Measurements from ENCODE around the gene BLOC1S1.

The BLOC1S1 gene

DNA sequence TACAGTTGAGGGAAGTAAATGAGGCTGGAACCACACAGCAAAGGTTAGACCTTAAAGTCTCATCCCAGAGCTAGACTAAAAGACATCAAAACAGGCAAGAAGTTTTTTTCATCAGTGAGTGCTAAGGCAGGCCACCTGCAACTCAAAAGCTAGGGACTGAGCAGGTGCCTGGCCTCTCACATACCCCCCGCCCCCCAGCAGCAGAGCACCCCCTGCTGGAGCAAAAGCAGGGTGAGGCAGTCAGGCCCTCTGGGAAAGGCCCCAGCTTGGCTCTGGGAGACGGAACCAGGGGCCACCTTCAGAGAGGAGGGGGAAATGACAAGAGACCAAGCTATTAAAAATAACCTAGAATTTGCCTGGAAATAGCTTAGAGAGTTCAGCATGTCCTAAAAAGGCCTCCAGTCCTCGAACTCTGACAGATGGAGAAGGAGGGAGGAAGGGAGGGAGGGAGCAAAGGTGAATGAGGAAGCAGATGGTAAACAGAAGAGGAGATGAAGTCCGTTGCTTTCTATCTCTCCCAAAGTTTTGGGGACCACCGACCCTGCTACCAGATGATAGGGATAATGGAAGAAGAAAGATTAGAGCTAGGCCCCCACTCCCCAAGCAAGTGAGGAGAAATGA lies 10.0 kb upstream of the BLOC1S1 start:
- peaks cover 3% of the 10 kb centered on the region for H3K9me3 ChIP-seq (ENCODE audit: insufficient read depth, low read depth, low read length)
- H3K79me1 ChIP-seq (ENCODE audit: low read length): no peaks in the 10 kb centered on the region
- H3K18ac ChIP-seq (ENCODE audit: low read length): no peak overlapping the region
- no peak overlapping the region for H3K14ac ChIP-seq (ENCODE audit: low read length)
- no peak overlapping the region for H2AFZ ChIP-seq (ENCODE audit: insufficient read depth, low read length, poor library complexity)
- no peak overlapping the region for H2BK12ac ChIP-seq (ENCODE audit: low read length)
- H4K12ac ChIP-seq (ENCODE audit: low read depth, low read length): no peak overlapping the region
- H3K9ac ChIP-seq (ENCODE audit: low read length): no peak overlapping the region
- peaks cover 2 to 8% of the 10 kb centered on the region in 2 experiments for H3K4me1 ChIP-seq (ENCODE audit: control insufficient read depth in 1 of 2, insufficient read depth in 2 of 2, low read length in 2 of 2)
- H2BK120ac ChIP-seq (ENCODE audit: insufficient read depth, low read length, poor library complexity): no peak overlapping the region
- H3K23ac ChIP-seq (ENCODE audit: low read length): no peak overlapping the region
- no peak for DNase-seq
- no peak overlapping the region for H3K4ac ChIP-seq (ENCODE audit: low read depth, low read length)
- no CpG with 5 or more reads among the region's 5 CpGs for WGBS (ENCODE audit: extremely low coverage, insufficient coverage, insufficient read length)
- H3K27me3 ChIP-seq (ENCODE audit: insufficient read depth, low read length): peaks cover 19% of the 10 kb centered on the region
- no peak overlapping the region for H3K4me3 ChIP-seq (ENCODE audit: low read depth, low read length)
- no peaks in the 10 kb centered on the region for H3K79me2 ChIP-seq (ENCODE audit: control insufficient read depth, insufficient read depth, low read length, poor library complexity)
- no peak overlapping the region for H3K4me2 ChIP-seq (ENCODE audit: low read length)
- no peak overlapping the region for H3K27ac ChIP-seq (ENCODE audit: low read depth, low read length)
- no peak overlapping the region for H4K91ac ChIP-seq (ENCODE audit: low read depth, low read length)
- H4K8ac ChIP-seq (ENCODE audit: low read depth, low read length): no peak overlapping the region
- no peaks in the 10 kb centered on the region for H3K36me3 ChIP-seq (ENCODE audit: control insufficient read depth in 1 of 2, insufficient read depth in 2 of 2, low read length in 2 of 2)
- H2BK5ac ChIP-seq (ENCODE audit: low read depth, low read length, poor library complexity): no peak overlapping the region
- H2AK5ac ChIP-seq (ENCODE audit: low read length): no peak overlapping the region

DNA sequence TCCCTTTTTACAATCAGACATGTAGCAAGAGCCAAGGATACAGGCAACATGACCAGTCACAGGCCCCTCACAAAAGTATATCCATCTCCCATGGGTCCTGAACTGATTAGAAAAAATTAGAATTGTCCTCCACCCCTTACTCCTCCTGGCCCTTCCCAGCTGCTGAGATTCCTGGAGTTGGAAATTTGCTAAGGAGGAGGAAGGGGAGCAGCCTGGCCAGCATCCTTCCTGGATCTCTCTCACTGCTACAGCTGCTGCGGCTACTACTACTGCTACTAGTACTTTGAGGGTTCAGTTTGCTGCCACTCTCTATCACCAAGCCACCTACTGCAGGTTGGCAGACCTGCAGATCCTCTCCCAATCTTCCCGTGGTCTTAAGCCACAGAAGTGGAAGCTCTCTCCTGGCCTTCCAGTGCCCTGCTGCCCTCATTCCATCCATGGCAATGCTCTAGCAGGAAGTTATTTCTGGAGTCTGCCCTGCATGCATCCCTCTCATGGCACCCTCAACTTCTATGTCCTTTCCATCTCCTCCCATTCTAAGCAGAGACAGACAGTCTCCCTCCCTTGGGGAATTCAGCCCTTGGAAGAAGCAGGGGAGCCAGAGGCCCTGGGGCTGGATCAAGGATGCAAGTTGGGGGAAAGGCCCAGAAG lies 9.2 kb upstream of the BLOC1S1 start:
- Histone ChIP-seq H3K36me3 (ENCODE audit: control insufficient read depth in 1 of 2, insufficient read depth in 2 of 2, low read length in 2 of 2) (no peaks in the 10 kb centered on the region), H3K27ac (ENCODE audit: low read depth, low read length) (no peak overlapping the region), H3K4me2 (ENCODE audit: low read length) (peak overlapping the region; percentile 87), H2AFZ (ENCODE audit: insufficient read depth, low read length, poor library complexity) (no peak overlapping the region), H3K9ac (ENCODE audit: low read length) (no peak overlapping the region), H4K91ac (ENCODE audit: low read depth, low read length) (no peak overlapping the region), H2AK5ac (ENCODE audit: low read length) (no peak overlapping the region), H3K23ac (ENCODE audit: low read length) (no peak overlapping the region), H2BK5ac (ENCODE audit: low read depth, low read length, poor library complexity) (no peak overlapping the region), H3K4me1 (ENCODE audit: control insufficient read depth in 1 of 2, insufficient read depth in 2 of 2, low read length in 2 of 2) (peaks cover 2 to 8% of the 10 kb centered on the region in 2 experiments), H3K14ac (ENCODE audit: low read length) (no peak overlapping the region), H3K4ac (ENCODE audit: low read depth, low read length) (no peak overlapping the region), H3K79me2 (ENCODE audit: control insufficient read depth, insufficient read depth, low read length, poor library complexity) (no peaks in the 10 kb centered on the region), H3K79me1 (ENCODE audit: low read length) (no peaks in the 10 kb centered on the region), H3K4me3 (ENCODE audit: low read depth, low read length) (no peak overlapping the region), H2BK120ac (ENCODE audit: insufficient read depth, low read length, poor library complexity) (no peak overlapping the region), H3K18ac (ENCODE audit: low read length) (no peak overlapping the region), H3K9me3 (ENCODE audit: insufficient read depth, low read depth, low read length) (peaks cover 1% of the 10 kb centered on the region), H2BK12ac (ENCODE audit: low read length) (no peak overlapping the region), H4K12ac (ENCODE audit: low read depth, low read length) (no peak overlapping the region), H4K8ac (ENCODE audit: low read depth, low read length) (no peak overlapping the region), H3K27me3 (ENCODE audit: insufficient read depth, low read length) (peaks cover 19% of the 10 kb centered on the region)
- WGBS (ENCODE audit: extremely low coverage, insufficient coverage, insufficient read length): no CpG with 5 or more reads among the region's 2 CpGs
- DNase-seq: no peak

DNA sequence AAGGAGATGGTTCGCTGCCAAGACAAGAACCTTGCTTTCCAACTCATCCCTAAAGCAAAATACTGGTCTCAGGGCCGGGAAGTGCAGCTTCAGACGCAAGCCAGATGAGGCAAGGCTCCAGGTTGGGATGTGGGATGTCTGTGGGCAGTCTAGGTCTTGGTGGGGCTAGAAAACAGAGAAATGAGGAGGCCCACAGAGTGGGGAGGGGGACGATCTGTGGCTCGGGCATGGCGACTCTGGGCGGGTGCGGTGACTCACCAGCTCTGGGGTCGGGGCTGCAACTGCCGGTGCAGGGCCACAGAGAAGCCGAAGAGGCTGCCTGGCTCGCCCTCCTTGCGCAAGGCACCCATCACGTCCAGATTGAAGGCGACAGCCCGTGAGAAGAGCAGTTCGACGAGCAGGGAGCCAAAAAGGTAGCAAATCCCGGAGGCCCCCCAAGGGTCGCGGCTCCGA lies 8.6 kb upstream of the BLOC1S1 start:
- WGBS (ENCODE audit: extremely low coverage, insufficient coverage, insufficient read length): no CpG with 5 or more reads among the region's 22 CpGs
- H2AK5ac ChIP-seq (ENCODE audit: low read length): no peak overlapping the region
- no peak overlapping the region for H3K27ac ChIP-seq (ENCODE audit: low read depth, low read length)

DNA sequence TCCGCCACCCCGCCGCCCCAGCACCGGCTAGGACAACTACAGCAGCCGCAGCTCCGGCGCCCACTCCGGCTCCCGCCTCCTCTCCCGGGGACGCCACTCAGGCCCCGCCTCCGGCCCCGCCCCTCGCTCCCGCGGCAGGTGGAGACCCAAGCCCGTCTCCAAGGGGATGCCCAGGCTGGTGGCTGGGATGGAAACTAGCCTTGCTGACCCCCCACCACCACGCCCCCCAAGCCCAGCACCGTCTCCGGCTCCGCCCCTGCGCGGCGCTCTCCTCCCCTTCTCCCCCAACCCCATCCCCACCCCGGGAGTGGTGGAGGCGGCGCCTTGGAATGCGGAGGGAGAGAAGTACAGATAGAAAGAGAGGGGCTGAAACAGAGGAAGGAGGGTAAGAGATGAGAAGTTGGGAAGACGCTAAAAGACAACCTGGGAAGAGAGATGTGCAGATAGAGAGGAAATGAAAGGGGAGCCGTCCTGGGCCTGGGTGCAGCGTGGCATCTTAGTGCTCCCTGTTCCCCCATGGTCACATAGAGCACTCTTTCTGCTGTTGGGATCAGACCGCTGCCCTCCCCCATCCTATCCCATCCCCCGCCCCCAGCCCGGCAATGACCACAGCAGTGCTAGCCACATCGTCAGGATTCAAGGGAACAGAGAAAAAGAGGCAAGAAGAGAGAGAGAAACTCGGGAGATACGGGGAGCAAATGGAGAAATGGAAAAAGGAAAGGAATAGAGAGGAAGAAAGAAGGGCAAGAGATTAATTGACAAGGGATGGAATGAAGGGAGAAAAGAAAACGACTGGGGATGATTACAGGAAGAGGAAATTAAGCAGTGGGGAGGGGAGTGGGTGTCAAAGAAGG lies 7.8 kb upstream of the BLOC1S1 start, which contains the start of gene ITGA7:
Gene ITGA7, minus strand, starts transcription at position 64 of the 854 bp plus-strand sequence. CDS start 222 bp downstream, outside the sequence.
- H3K18ac ChIP-seq (ENCODE audit: low read length): no peak within 1 kb of the TSS
- peak within 1 kb of the TSS; percentile 67 for H2AFZ ChIP-seq (ENCODE audit: insufficient read depth, low read length, poor library complexity)
- no peaks in the 10 kb centered on the region for H3K9me3 ChIP-seq (ENCODE audit: insufficient read depth, low read depth, low read length)
- no peaks in the 10 kb centered on the region for H3K36me3 ChIP-seq (ENCODE audit: control insufficient read depth in 1 of 2, insufficient read depth in 2 of 2, low read length in 2 of 2)
- H3K14ac ChIP-seq (ENCODE audit: low read length): no peak within 1 kb of the TSS
- peak within 1 kb of the TSS; percentile 50 for H3K4me3 ChIP-seq (ENCODE audit: low read depth, low read length)
- no peak within 1 kb of the TSS for H2BK12ac ChIP-seq (ENCODE audit: low read length)
- H3K27me3 ChIP-seq (ENCODE audit: insufficient read depth, low read length): peaks cover 19% of the 10 kb centered on the region
- H4K91ac ChIP-seq (ENCODE audit: low read depth, low read length): no peak within 1 kb of the TSS
- no peak within 1 kb of the TSS for H3K23ac ChIP-seq (ENCODE audit: low read length)
- no peak within 1 kb of the TSS for H2BK120ac ChIP-seq (ENCODE audit: insufficient read depth, low read length, poor library complexity)
- H3K79me2 ChIP-seq (ENCODE audit: control insufficient read depth, insufficient read depth, low read length, poor library complexity): no peaks in the 10 kb centered on the region
- H3K9ac ChIP-seq (ENCODE audit: low read length): no peak within 1 kb of the TSS
- no peak within 1 kb of the TSS for H3K4ac ChIP-seq (ENCODE audit: low read depth, low read length)
- peaks cover 2 to 8% of the 10 kb centered on the region in 2 experiments for H3K4me1 ChIP-seq (ENCODE audit: control insufficient read depth in 1 of 2, insufficient read depth in 2 of 2, low read length in 2 of 2)
- no peaks in the 10 kb centered on the region for H3K79me1 ChIP-seq (ENCODE audit: low read length)
- H4K12ac ChIP-seq (ENCODE audit: low read depth, low read length): no peak within 1 kb of the TSS
- peak in 1 of 2 donors; percentile 28 for DNase-seq
- H2BK5ac ChIP-seq (ENCODE audit: low read depth, low read length, poor library complexity): no peak within 1 kb of the TSS
- H3K27ac ChIP-seq (ENCODE audit: low read depth, low read length): no peak within 1 kb of the TSS
- no CpG with 5 or more reads among the region's 39 CpGs for WGBS (ENCODE audit: extremely low coverage, insufficient coverage, insufficient read length)
- H2AK5ac ChIP-seq (ENCODE audit: low read length): no peak within 1 kb of the TSS
- H4K8ac ChIP-seq (ENCODE audit: low read depth, low read length): no peak within 1 kb of the TSS
- peak within 1 kb of the TSS; percentile 87 for H3K4me2 ChIP-seq (ENCODE audit: low read length)

More for the DNA sequence above, 8.6 kb upstream of the BLOC1S1 start:
- Histone ChIP-seq H4K12ac (ENCODE audit: low read depth, low read length) (no peak overlapping the region), H2BK12ac (ENCODE audit: low read length) (no peak overlapping the region), H3K4ac (ENCODE audit: low read depth, low read length) (no peak overlapping the region), H3K9ac (ENCODE audit: low read length) (no peak overlapping the region), H3K18ac (ENCODE audit: low read length) (no peak overlapping the region), H2BK5ac (ENCODE audit: low read depth, low read length, poor library complexity) (no peak overlapping the region), H3K27me3 (ENCODE audit: insufficient read depth, low read length) (peaks cover 19% of the 10 kb centered on the region), H4K91ac (ENCODE audit: low read depth, low read length) (no peak overlapping the region), H4K8ac (ENCODE audit: low read depth, low read length) (no peak overlapping the region), H3K4me1 (ENCODE audit: control insufficient read depth in 1 of 2, insufficient read depth in 2 of 2, low read length in 2 of 2) (peaks cover 2 to 8% of the 10 kb centered on the region in 2 experiments), H3K36me3 (ENCODE audit: control insufficient read depth in 1 of 2, insufficient read depth in 2 of 2, low read length in 2 of 2) (no peaks in the 10 kb centered on the region), H3K14ac (ENCODE audit: low read length) (no peak overlapping the region), H3K79me1 (ENCODE audit: low read length) (no peaks in the 10 kb centered on the region), H2BK120ac (ENCODE audit: insufficient read depth, low read length, poor library complexity) (no peak overlapping the region), H2AFZ (ENCODE audit: insufficient read depth, low read length, poor library complexity) (peak overlapping the region; percentile 67), H3K23ac (ENCODE audit: low read length) (no peak overlapping the region), H3K4me2 (ENCODE audit: low read length) (peak overlapping the region; percentile 87), H3K9me3 (ENCODE audit: insufficient read depth, low read depth, low read length) (peaks cover 1% of the 10 kb centered on the region), H3K79me2 (ENCODE audit: control insufficient read depth, insufficient read depth, low read length, poor library complexity) (no peaks in the 10 kb centered on the region), H3K4me3 (ENCODE audit: low read depth, low read length) (peak overlapping the region; percentile 50)
- DNase-seq: no peak

All from trophoblast cell (in vitro differentiated cells and primary cell).